ENCODE data around the gene PLA2G2C. TPM values are rescaled to one million over a fixed set of nuclear protein-coding genes. Genes with fewer than 3 reads are reported as not detected.

Gene PLA2G2C
- total RNA-seq, 2 experiments from 2014 or later: 0.94 to 0.95 TPM

GRCh38 chr1:20165522-20165951 is 20.8 kb downstream of the PLA2G2C start:
- H3K27ac Mint-ChIP-seq: no peak overlapping the region
- CTCF ChIA-PET: interaction anchor here (0.7 to 11.7 kb wide), 6 partner anchors 13 to 60 kb away, joined by 3 to 75 read pairs (median 3); partner anchors contain the start of genes PLA2G2C and UBXN10
- peaks cover 6% of the 10 kb centered on the region for H3K36me3 Mint-ChIP-seq (ENCODE audit: low read depth)
- H3K4me1 Mint-ChIP-seq (ENCODE audit: low read depth): no peaks in the 10 kb centered on the region
- H3K4me3 Mint-ChIP-seq: no peak overlapping the region
- intact Hi-C loops (cut with micrococcal nuclease): no loop called here
- DNase-seq: peak; percentile 35
- H3K9me3 Mint-ChIP-seq: peaks cover 21% of the 10 kb centered on the region
- H3K27me3 Mint-ChIP-seq (ENCODE audit: low read depth): no peaks in the 10 kb centered on the region

- H3K27me3 Mint-ChIP-seq (ENCODE audit: low read depth): no peaks in the 10 kb centered on the region
- no peak for DNase-seq
- CTCF ChIA-PET: interaction anchor here (0.7 to 11.7 kb wide), 3 partner anchors 22 to 48 kb away, joined by 3 to 75 read pairs (median 7); partner anchors contain the start of genes PLA2G2C and UBXN10
- no peaks in the 10 kb centered on the region for H3K4me1 Mint-ChIP-seq (ENCODE audit: low read depth)
- peaks cover 26% of the 10 kb centered on the region for H3K9me3 Mint-ChIP-seq
- intact Hi-C loops (cut with micrococcal nuclease): no loop called here
- no peak overlapping the region for H3K27ac Mint-ChIP-seq
- H3K36me3 Mint-ChIP-seq (ENCODE audit: low read depth): peaks cover 6% of the 10 kb centered on the region
- no peak overlapping the region for H3K4me3 Mint-ChIP-seq
Measured at GRCh38 chr1:20164694-20165202, 21.6 kb downstream of the PLA2G2C start.

GRCh38 chr1:20160034-20160433 is 26.3 kb downstream of the PLA2G2C start:
- H3K27me3 Mint-ChIP-seq (ENCODE audit: low read depth): no peaks in the 10 kb centered on the region
- H3K4me3 Mint-ChIP-seq: no peak overlapping the region
- peaks cover 6% of the 10 kb centered on the region for H3K36me3 Mint-ChIP-seq (ENCODE audit: low read depth)
- CTCF ChIA-PET: interaction anchor here (0.6 to 11.7 kb wide), 3 partner anchors 8 to 346 kb away, joined by 4 to 75 read pairs (median 4); no protein-coding TSS in a partner anchor
- H3K9me3 Mint-ChIP-seq: peaks cover 34% of the 10 kb centered on the region
- no peak for DNase-seq
- intact Hi-C loops (cut with micrococcal nuclease): no loop called here
- no peak overlapping the region for H3K27ac Mint-ChIP-seq
- H3K4me1 Mint-ChIP-seq (ENCODE audit: low read depth): no peaks in the 10 kb centered on the region

- intact Hi-C loops (cut with micrococcal nuclease): loop anchor here (1.0 kb wide), 1 partner anchor 37 kb away; no protein-coding TSS in a partner anchor
- peak; percentile 68 for DNase-seq
- H3K4me3 Mint-ChIP-seq: no peak overlapping the region
- CTCF ChIA-PET: interaction anchor here (0.6 to 11.7 kb wide), 4 partner anchors 33 to 281 kb away, joined by 3 to 75 read pairs (median 3); no protein-coding TSS in a partner anchor
- no peaks in the 10 kb centered on the region for H3K27me3 Mint-ChIP-seq (ENCODE audit: low read depth)
- H3K4me1 Mint-ChIP-seq (ENCODE audit: low read depth): peaks cover 7% of the 10 kb centered on the region
- no peak overlapping the region for H3K27ac Mint-ChIP-seq
- H3K9me3 Mint-ChIP-seq: peaks cover 31% of the 10 kb centered on the region
- H3K36me3 Mint-ChIP-seq (ENCODE audit: low read depth): peaks cover 6% of the 10 kb centered on the region
Measured at GRCh38 chr1:20158358-20159070, 27.8 kb downstream of the PLA2G2C start.

DNA sequence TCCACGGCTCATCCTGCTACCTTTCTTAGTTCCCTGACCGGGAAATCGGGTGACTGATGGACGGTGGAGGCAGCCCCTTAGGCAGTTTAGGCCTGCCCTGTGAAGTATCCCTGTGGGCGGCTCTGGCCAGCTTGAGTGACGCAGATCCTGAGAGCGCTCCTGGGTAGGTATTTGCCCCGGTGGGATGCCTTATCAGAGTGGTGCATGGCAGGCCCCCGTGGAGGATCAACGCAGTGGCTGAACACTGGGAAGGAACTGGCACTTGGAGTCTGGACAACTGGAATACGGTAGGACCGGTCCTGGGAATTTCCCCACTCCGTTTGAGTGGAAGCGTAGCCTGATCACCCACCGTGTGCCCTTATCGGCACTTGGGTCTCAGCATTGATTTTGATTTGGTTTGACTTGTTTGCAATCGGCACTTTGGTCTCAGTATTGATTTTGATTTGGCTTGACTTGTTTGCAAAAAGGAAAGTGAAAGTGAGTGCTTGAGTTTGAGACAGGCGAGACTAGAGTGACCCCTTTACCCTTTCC is 32.0 kb downstream of the PLA2G2C start:
- CTCF ChIA-PET: interaction anchor here (0.5 kb wide), 1 partner anchor 88 kb away, joined by 3 read pairs; no protein-coding TSS in a partner anchor
- Mint-ChIP-seq H3K36me3 (ENCODE audit: low read depth) (no peaks in the 10 kb centered on the region), H3K27me3 (ENCODE audit: low read depth) (no peaks in the 10 kb centered on the region), H3K9me3 (peaks cover 7% of the 10 kb centered on the region), H3K27ac (no peak overlapping the region), H3K4me3 (no peak overlapping the region), H3K4me1 (ENCODE audit: low read depth) (peaks cover 9% of the 10 kb centered on the region)
- DNase-seq: no peak
- intact Hi-C loops (cut with micrococcal nuclease): no loop called here

GRCh38 chr1:20153000-20153418 is 33.3 kb downstream of the PLA2G2C start:
- DNase-seq: no peak
- Mint-ChIP-seq H3K4me1 (ENCODE audit: low read depth) (peaks cover 9% of the 10 kb centered on the region), H3K27me3 (ENCODE audit: low read depth) (no peaks in the 10 kb centered on the region), H3K27ac (no peak overlapping the region), H3K4me3 (no peak overlapping the region), H3K9me3 (no peaks in the 10 kb centered on the region), H3K36me3 (ENCODE audit: low read depth) (no peaks in the 10 kb centered on the region)
- CTCF ChIA-PET: interaction anchor here (0.6 to 3.6 kb wide), 19 partner anchors 10 to 237 kb away, joined by 3 to 46 read pairs (median 4); no protein-coding TSS in a partner anchor
- intact Hi-C loops (cut with micrococcal nuclease): loop anchor here (1.0 kb wide), 4 partner anchors 52 to 271 kb away; partner anchors contain the start of gene OTUD3

DNA sequence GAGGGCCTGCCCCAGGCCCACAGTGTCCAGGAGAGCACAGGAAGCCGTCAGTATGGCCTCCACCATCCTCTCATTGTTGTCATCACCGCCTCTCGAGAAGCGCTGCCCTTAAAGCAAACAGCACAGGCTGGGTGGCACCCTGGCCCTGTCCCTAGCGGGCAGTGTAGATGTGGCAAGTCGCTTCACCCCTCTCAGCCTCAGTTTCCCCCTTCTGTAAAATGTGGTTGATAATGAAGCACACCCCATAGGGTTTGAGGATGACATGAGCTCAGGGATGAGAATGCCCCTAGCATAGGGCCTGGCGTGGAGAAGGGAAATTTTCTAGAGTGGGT is 33.8 kb downstream of the PLA2G2C start:
- Mint-ChIP-seq H3K27me3 (ENCODE audit: low read depth) (no peaks in the 10 kb centered on the region), H3K9me3 (no peaks in the 10 kb centered on the region), H3K36me3 (ENCODE audit: low read depth) (no peaks in the 10 kb centered on the region), H3K4me3 (peak overlapping the region; percentile 62), H3K4me1 (ENCODE audit: low read depth) (peaks cover 9% of the 10 kb centered on the region), H3K27ac (no peak overlapping the region)
- no peak for DNase-seq
- CTCF ChIA-PET: interaction anchor here (0.6 to 3.6 kb wide), 24 partner anchors 10 to 321 kb away, joined by 3 to 46 read pairs (median 4); no protein-coding TSS in a partner anchor
- intact Hi-C loops (cut with micrococcal nuclease): loop anchor here (1.0 kb wide), 4 partner anchors 51 to 270 kb away; partner anchors contain the start of gene OTUD3

DNA sequence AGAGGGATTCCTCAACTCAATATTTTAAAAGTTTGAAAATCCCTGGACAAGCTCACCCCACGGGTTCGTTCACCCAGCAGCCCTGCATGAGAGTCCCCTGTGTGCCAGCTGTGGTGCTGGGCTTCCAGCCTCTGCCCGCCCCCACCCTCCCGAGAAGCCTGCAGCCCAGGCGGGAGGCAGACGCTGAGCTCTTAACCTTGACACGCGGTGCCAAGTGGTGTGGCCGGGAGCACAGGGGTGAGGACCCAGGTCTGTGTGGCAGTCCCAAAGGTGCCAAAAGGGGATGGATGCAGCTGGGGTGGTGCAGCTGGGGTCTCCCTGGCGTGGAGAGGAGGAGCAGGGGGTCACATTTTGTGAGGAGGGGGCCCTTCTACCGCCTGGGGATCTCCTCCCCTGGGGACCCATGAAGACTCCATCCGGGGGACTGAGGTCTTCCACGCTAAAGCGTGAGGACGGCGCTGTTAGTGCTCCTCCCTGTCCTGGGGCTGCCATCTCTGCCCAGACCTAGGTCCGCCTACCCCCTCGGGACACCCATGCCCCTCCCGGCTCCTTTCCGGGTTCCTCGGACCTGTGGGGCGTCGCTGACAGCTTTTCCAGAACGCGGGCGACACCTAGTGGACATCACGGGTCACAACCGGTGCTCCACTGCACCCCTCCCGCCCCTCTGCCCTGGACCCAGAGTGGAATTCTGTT is 34.3 kb downstream of the PLA2G2C start:
- DNase-seq: peak; percentile 85
- peak overlapping the region; percentile 62 for H3K4me3 Mint-ChIP-seq
- H3K9me3 Mint-ChIP-seq: no peaks in the 10 kb centered on the region
- no peaks in the 10 kb centered on the region for H3K27me3 Mint-ChIP-seq (ENCODE audit: low read depth)
- intact Hi-C loops (cut with micrococcal nuclease): loop anchor here (1.0 kb wide), 4 partner anchors 51 to 270 kb away; partner anchors contain the start of gene OTUD3
- H3K36me3 Mint-ChIP-seq (ENCODE audit: low read depth): no peaks in the 10 kb centered on the region
- CTCF ChIA-PET: interaction anchor here (0.6 to 3.6 kb wide), 28 partner anchors 8 to 393 kb away, joined by 3 to 46 read pairs (median 4); no protein-coding TSS in a partner anchor
- no peak overlapping the region for H3K27ac Mint-ChIP-seq
- H3K4me1 Mint-ChIP-seq (ENCODE audit: low read depth): peaks cover 9% of the 10 kb centered on the region

DNA sequence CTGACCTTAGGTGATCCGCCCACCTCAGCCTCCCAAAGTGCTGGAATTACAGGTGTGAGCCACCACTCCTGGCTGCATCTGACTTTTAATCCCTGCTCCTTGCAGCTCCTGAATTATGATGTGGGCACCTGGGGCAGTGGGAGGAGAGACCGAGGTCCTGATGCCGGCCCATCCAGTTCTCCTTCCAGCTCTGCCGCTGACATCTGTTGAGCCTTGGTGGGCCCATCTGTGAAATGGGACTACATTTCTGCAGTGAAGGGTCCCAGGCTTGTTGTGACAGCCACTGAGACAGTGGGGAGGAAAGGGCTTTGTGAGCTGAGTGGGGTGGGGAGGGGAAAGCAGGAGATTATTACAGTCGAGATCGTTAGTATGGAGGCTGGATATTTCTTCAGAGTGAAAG is 35.3 kb downstream of the PLA2G2C start:
- no peaks in the 10 kb centered on the region for H3K27me3 Mint-ChIP-seq (ENCODE audit: low read depth)
- intact Hi-C loops (cut with micrococcal nuclease): no loop called here
- H3K36me3 Mint-ChIP-seq (ENCODE audit: low read depth): no peaks in the 10 kb centered on the region
- DNase-seq: no peak
- no peak overlapping the region for H3K4me3 Mint-ChIP-seq
- no peak overlapping the region for H3K27ac Mint-ChIP-seq
- CTCF ChIA-PET: interaction anchor here (0.7 to 3.6 kb wide), 7 partner anchors 8 to 231 kb away, joined by 3 to 46 read pairs (median 4); no protein-coding TSS in a partner anchor
- H3K4me1 Mint-ChIP-seq (ENCODE audit: low read depth): peaks cover 9% of the 10 kb centered on the region
- no peaks in the 10 kb centered on the region for H3K9me3 Mint-ChIP-seq

DNA sequence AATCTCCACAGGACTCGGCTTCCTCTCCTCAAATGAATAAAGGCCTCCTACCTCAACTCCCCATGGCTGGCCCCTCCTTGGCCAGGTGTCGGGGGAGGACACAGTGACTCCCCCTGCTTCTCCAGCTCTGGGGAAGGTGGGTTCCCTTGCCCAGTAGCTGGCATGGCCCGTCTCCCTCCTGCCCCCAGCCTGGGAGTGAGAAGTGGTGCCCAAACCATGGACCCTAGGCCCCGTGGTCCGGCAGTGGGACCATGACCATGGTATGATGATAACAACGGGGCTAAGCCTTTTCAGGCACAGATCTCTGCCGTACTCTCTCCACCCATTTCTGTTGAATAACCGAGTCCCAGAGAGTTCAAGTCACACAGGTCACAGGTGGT is 36.0 kb downstream of the PLA2G2C start:
- no peaks in the 10 kb centered on the region for H3K9me3 Mint-ChIP-seq
- DNase-seq: no peak
- peaks cover 9% of the 10 kb centered on the region for H3K4me1 Mint-ChIP-seq (ENCODE audit: low read depth)
- H3K4me3 Mint-ChIP-seq: no peak overlapping the region
- H3K27ac Mint-ChIP-seq: no peak overlapping the region
- no peaks in the 10 kb centered on the region for H3K36me3 Mint-ChIP-seq (ENCODE audit: low read depth)
- CTCF ChIA-PET: interaction anchor here (0.7 to 3.6 kb wide), 4 partner anchors 34 to 230 kb away, joined by 3 to 46 read pairs (median 3); no protein-coding TSS in a partner anchor
- no peaks in the 10 kb centered on the region for H3K27me3 Mint-ChIP-seq (ENCODE audit: low read depth)
- intact Hi-C loops (cut with micrococcal nuclease): no loop called here

GRCh38 chr1:20149601-20150325 is 36.6 kb downstream of the PLA2G2C start:
- Mint-ChIP-seq H3K4me1 (ENCODE audit: low read depth) (peaks cover 8% of the 10 kb centered on the region), H3K4me3 (no peak overlapping the region), H3K27ac (no peak overlapping the region), H3K27me3 (ENCODE audit: low read depth) (no peaks in the 10 kb centered on the region), H3K36me3 (ENCODE audit: low read depth) (no peaks in the 10 kb centered on the region), H3K9me3 (no peaks in the 10 kb centered on the region)
- DNase-seq: no peak
- intact Hi-C loops (cut with micrococcal nuclease): no loop called here
- CTCF ChIA-PET: interaction anchor here (0.5 to 0.9 kb wide), 3 partner anchors 46 to 60 kb away, joined by 3 read pairs; no protein-coding TSS in a partner anchor
